GM10248 (cell line): ENCODE results near the gene UPF2.
A peak's percentile ranks its signal among the peaks of the same experiment; 100 is the strongest.

Experiments
- CTCF ChIA-PET: fragments of 300-600 bp; sonication (Branson Sonifier 250); formaldehyde crosslinking; extraction: SDS; loops from one replicate; lab custom pipeline; 2021; ENCODE audit warnings: antibody characterized with exemption; lab: Yijun Ruan, JAX
- POLR2A ChIA-PET: fragments of 350-650 bp; sonication (Branson Sonifier 250); formaldehyde crosslinking; extraction: SDS; loops from one replicate; lab custom pipeline; 2020; ENCODE audit warnings: antibody characterized with exemption; lab: Yijun Ruan, JAX
- DNase-seq: peaks from one replicate; pipeline ENCODE4 v3.0.0; 2012; ENCODE audit errors: extremely low spot score
- TF ChIP-seq, protein P1 (sequence below): IDR thresholded peaks from 2 replicates; pipeline ENCODE4 v1.5.1; 2012; ENCODE audit warnings: mild to moderate bottlenecking, low read depth; ENCODE audit errors: extremely low read depth, missing control alignments, control extremely low read depth

UPF2 gene

DNA sequence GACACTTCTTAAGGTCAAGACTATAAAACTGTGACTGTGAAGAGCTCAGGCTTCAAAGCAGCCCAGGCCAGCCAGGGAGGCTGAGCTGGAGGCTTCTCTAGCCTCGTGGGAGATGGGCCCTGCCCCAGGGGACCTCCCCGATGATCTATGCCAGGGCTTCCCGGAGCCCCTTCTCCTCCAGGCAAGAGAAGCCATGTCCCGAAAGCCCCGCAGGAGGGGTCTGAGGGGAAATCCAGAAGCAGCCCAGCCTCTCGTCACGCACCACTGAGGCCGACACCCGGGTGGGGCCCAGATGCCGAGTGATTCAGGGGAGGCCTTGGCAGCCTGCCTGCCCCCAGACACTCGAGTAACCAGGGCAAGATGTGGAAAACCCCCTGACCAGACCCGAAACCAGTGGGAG, 155.8 kb downstream of the UPF2 start:
- CTCF ChIA-PET = interaction anchor here (0.9 to 1.7 kb wide), 2 partner anchors 26 to 128 kb away, joined by 3 to 5 read pairs; no protein-coding TSS in a partner anchor
- DNase-seq = peak; percentile 56
- TF ChIP-seq, protein P1, sequence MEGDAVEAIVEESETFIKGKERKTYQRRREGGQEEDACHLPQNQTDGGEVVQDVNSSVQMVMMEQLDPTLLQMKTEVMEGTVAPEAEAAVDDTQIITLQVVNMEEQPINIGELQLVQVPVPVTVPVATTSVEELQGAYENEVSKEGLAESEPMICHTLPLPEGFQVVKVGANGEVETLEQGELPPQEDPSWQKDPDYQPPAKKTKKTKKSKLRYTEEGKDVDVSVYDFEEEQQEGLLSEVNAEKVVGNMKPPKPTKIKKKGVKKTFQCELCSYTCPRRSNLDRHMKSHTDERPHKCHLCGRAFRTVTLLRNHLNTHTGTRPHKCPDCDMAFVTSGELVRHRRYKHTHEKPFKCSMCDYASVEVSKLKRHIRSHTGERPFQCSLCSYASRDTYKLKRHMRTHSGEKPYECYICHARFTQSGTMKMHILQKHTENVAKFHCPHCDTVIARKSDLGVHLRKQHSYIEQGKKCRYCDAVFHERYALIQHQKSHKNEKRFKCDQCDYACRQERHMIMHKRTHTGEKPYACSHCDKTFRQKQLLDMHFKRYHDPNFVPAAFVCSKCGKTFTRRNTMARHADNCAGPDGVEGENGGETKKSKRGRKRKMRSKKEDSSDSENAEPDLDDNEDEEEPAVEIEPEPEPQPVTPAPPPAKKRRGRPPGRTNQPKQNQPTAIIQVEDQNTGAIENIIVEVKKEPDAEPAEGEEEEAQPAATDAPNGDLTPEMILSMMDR = no peak
- POLR2A ChIA-PET = no interaction called here

DNA sequence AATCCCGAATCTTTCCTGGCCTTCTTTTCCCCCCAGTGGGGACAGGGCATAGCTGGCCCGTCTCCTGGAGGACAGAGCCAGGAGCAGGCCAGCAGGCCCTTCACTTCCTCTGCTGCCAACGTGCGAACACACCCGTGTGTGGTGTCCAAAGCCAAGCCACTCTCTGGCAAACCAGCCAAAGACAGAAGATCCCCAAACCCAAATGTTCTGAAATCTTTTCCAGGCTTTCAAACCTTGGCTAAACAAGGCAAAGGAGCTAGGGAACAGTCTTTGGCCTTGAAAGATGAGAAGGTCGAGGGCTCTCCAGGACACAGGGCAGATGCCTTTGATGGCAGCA, 156.5 kb downstream of the UPF2 start:
- TF ChIP-seq, protein P1 = no peak
- DNase-seq = no peak
- POLR2A ChIA-PET = no interaction called here
- CTCF ChIA-PET = interaction anchor here (0.9 to 1.7 kb wide), 2 partner anchors 26 to 128 kb away, joined by 3 to 5 read pairs; no protein-coding TSS in a partner anchor

DNA sequence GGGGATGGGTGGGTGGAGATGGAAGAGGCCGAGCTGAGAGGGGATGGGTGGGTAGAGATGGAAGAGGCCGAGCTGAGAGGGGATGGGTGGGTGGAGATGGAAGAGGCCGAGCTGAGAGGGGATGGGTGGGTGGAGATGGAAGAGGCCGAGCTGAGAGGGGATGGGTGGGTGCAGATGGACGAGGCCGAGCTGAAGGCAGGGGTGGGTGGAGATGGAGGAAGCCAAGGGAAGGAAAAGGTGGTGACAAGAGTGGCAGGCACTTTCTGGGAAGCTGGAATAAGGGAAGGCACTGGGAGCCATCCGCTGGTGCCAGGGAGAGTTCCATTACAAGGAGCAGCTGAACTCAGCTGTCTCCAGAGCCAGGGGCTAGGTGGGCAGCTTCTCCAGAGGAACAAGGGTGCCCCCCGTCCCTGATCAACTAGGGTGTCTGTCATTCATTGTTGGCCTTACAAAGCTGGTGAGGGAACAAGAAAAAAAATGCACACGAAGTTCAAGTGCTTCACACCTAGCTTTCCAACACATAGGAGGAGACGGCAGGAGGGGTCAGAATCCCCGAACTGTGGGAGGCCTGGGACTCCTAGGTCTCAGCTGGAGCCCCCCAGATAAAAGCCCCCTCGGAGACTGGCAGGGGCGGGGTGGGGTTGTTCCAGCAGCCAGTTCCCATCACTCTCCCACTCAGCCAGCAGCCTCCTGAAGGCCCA, 157.0 kb downstream of the UPF2 start:
- no peak for DNase-seq
- ChIA-PET CTCF (interaction anchor here (1.7 kb wide), 1 partner anchor 27 kb away, joined by 5 read pairs; no protein-coding TSS in a partner anchor), POLR2A (no interaction called here)
- TF ChIP-seq, protein P1 = no peak

DNA sequence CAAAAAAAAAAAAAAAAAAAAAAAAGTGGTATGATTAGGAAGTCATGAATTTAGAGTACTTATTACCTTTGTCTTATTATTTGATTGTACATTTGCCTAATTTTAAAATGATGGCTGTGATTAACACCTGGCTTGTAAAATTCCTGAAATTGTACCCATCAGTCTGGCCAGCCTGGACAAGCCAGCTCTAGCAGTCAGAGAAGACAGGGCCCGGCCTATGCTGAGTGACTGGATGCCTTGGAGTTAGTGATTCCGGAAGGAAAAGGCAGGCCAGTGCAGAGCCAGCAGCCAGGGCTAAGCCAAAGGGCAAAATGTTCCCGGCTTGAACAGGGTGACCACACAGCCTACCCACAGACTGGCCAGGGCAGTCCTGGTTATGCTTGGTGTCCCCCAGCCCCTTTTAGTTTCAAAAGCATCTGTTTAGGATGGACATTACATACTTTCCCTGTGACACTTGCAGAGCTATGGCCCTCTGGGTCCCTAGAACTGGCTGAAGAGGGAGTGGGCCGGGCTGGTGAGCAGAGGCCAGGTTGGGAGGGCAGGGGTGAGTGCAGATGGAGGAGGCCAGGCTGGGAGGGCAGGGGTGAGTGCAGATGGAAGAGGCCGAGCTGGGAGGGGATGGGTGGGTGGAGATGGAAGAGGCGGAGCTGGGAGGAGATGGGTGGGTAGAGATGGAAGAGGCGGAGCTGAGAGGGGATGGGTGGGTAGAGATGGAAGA, 157.7 kb downstream of the UPF2 start:
- ChIA-PET POLR2A (no interaction called here), CTCF (interaction anchor here (1.7 kb wide), 1 partner anchor 28 kb away, joined by 5 read pairs; no protein-coding TSS in a partner anchor)
- DNase-seq = no peak
- TF ChIP-seq, protein P1 = no peak

DNA sequence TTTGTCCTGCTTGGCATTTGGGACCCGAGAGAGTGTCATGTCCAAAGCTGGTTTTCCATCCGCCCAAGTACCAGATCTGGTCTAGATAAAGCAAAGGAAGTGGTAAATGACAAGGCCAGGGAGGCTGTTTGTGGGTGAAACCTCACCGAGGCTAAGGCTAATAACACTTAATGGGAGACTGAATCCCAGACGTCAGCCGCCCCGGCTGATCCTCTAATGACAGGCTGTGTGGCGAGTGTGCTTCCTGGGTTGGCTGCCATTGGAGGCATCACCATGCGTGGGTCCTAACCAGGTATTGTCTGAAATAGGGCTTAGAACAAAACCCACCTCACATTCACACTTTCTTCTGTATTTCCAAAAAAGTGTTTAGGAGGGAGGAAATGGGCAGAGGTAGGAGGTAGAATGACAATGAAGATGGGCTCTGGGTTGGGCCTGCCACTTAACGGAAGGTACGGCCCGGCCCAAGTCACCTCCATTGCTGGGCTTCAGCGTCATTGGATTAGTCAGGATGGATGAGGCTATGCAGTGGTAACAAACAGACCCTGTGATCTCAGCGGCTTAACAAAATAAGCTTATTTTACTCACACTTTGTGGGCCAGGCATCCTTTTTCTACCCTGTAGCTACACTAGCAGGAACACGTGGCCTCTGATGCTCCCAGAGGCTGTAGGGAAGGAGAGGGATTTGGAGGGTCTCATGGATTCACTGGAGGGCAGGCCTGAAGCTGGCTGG, 159.8 kb downstream of the UPF2 start:
- ChIA-PET CTCF (no interaction called here), POLR2A (no interaction called here)
- no peak for DNase-seq
- TF ChIP-seq, protein P1 = no peak
